GM18505 (cell line): ENCODE results near the gene FAM124A.

Experiments used
- ATAC-seq: cut with Tn5 transposase; IDR thresholded peaks from one replicate; pipeline ENCODE4 v1.9.1; 2021; ENCODE audit not compliant: unreplicated experiment
- POLR2A ChIP-seq: IDR thresholded peaks from 4 replicates; pipeline ENCODE4 v1.6.1; 2011; ENCODE audit warnings: borderline replicate concordance; ENCODE audit not compliant: insufficient read depth, insufficient read length; ENCODE audit errors: extremely low read depth

Gene FAM124A

GRCh38 chr13:51202477-51203046 is 19.6 kb upstream of the FAM124A start:
- TF ChIP-seq POLR2A: no peak

GRCh38 chr13:51206584-51206983 is 15.6 kb upstream of the FAM124A start:
- ATAC-seq: no peak
- no peak for TF ChIP-seq POLR2A

More at GRCh38 chr13:51202477-51203046, 19.6 kb upstream of the FAM124A start:
- ATAC-seq: no peak

GRCh38 chr13:51207881-51208280 is 14.3 kb upstream of the FAM124A start:
- TF ChIP-seq POLR2A: no peak
- ATAC-seq: no peak

GRCh38 chr13:51208716-51209115 is 13.5 kb upstream of the FAM124A start:
- no peak for ATAC-seq
- TF ChIP-seq POLR2A: no peak

GRCh38 chr13:51211910-51212309 is 10.3 kb upstream of the FAM124A start:
- no peak for ATAC-seq
- no peak for TF ChIP-seq POLR2A

GRCh38 chr13:51212758-51213157 is 9.4 kb upstream of the FAM124A start:
- no peak for TF ChIP-seq POLR2A
- no peak for ATAC-seq

GRCh38 chr13:51213173-51213728 is 8.9 kb upstream of the FAM124A start:
- ATAC-seq: no peak
- no peak for TF ChIP-seq POLR2A

- ATAC-seq: no peak
- TF ChIP-seq POLR2A: no peak
Measured at GRCh38 chr13:51218626-51219025, 3.6 kb upstream of the FAM124A start.

- no peak for TF ChIP-seq POLR2A
- no peak for ATAC-seq
Measured at GRCh38 chr13:51220706-51221105, 1.5 kb upstream of the FAM124A start.

GRCh38 chr13:51221108-51221507 is 1.1 kb upstream of the FAM124A start:
- TF ChIP-seq POLR2A: no peak
- ATAC-seq: no peak

- no peak for ATAC-seq
- TF ChIP-seq POLR2A: no peak
Measured at GRCh38 chr13:51221674-51222036, 543 bp upstream of the FAM124A start.

GRCh38 chr13:51222686-51223559 is 725 bp downstream of the FAM124A start:
- ATAC-seq: peak; percentile 15
- TF ChIP-seq POLR2A: no peak

- no peak for TF ChIP-seq POLR2A
- ATAC-seq: no peak
Measured at GRCh38 chr13:51223560-51224270, 1.5 kb downstream of the FAM124A start.
